Endothelial cell of umbilical vein (primary cell): ENCODE measurements around the gene MBD5. TPM values are rescaled to one million over a fixed set of nuclear protein-coding genes. Genes with fewer than 3 reads are reported as not detected.

Experiments
- BruUV-seq: library from RNA; stranded (reverse); fragments of 400-500 nt; replicated peaks from 2 replicates; lab custom pipeline; 2021; lab: Mats Ljungman, UMichigan
- CTCF ChIA-PET: fragments of 300-600, 350-600 bp; sonication (Branson Sonifier 250); formaldehyde crosslinking; loops from one replicate; lab custom pipeline; 2021; ENCODE audit warnings: antibody characterized with exemption, inconsistent platforms; lab: Charles Lee
- POLR2A ChIA-PET: fragments of 300-600, 350-600 bp; sonication (Branson Sonifier 250); formaldehyde crosslinking; loops from one replicate; lab custom pipeline; 2021; ENCODE audit warnings: antibody characterized with exemption, inconsistent platforms; lab: Charles Lee
- DNase-seq: peaks from one replicate; pipeline ENCODE4 v3.0.0-alpha.2; 2011; ENCODE audit warnings: low read depth, low spot score
- FAIRE-seq: peaks from 2 replicates; lab custom pipeline; 2011; peaks lifted over from hg19 to GRCh38; lab: Jason Lieb, UNC
- H2AFZ ChIP-seq: 2 replicates; pipeline ENCODE4 v1.6.0; 2012; ENCODE audit warnings: low read depth, low read length, control low read depth, inconsistent platforms
- H3K27ac ChIP-seq: 2 replicates; pipeline ENCODE4 v1.5.1; 2011; ENCODE audit warnings: low read depth, mild to moderate bottlenecking, control low read depth, low read length, moderate library complexity; ENCODE audit not compliant: insufficient read depth
- H3K27me3 ChIP-seq, 2 experiments: 2 replicates each; pipeline versions ENCODE4 v1.6.0 to v1.6.1; 2011; ENCODE audit warnings: low read length in 2 of 2, mixed read lengths in 1 of 2; ENCODE audit not compliant: control insufficient read depth in 2 of 2, insufficient read depth in 2 of 2
- H3K36me3 ChIP-seq, 2 experiments: 2 replicates in 1 of 2; 3 replicates in 1 of 2; pipeline ENCODE4 v1.5.1; 2011; ENCODE audit warnings: low read length in 2 of 2, mild to moderate bottlenecking in 1 of 2, moderate library complexity in 1 of 2; ENCODE audit not compliant: control insufficient read depth in 2 of 2, insufficient read depth in 2 of 2; ENCODE audit errors: extremely low read depth in 1 of 2
- H3K4me1 ChIP-seq: 3 replicates; pipeline ENCODE4 v1.5.1; 2011; ENCODE audit warnings: mild to moderate bottlenecking, low read length; ENCODE audit not compliant: control insufficient read depth, insufficient read depth; ENCODE audit errors: extremely low read depth
- H3K4me2 ChIP-seq: 2 replicates; pipeline ENCODE4 v1.6.1; 2011; ENCODE audit warnings: low read length, control low read depth, mixed read lengths; ENCODE audit not compliant: insufficient read depth
- H3K4me3 ChIP-seq, 3 experiments: fragments of 200-600 bp in 1 of 3; sonication (generic), shearing (Covaris generic) in 1 of 3; replicated peaks in 1 of 3; 2 replicates each; pipeline ENCODE4 v1.5.1; 2011 to 2016; ENCODE audit warnings: control low read depth in 3 of 3, low read length in 3 of 3, mild to moderate bottlenecking in 2 of 3, inconsistent platforms in 1 of 3, low read depth in 1 of 3, moderate library complexity in 1 of 3; ENCODE audit not compliant: insufficient read depth in 1 of 3
- H3K79me2 ChIP-seq: 2 replicates; pipeline ENCODE4 v1.6.0; 2012; ENCODE audit warnings: low read length, inconsistent platforms; ENCODE audit not compliant: control insufficient read depth, insufficient read depth
- H3K9ac ChIP-seq: replicated peaks from 2 replicates; pipeline ENCODE3; 2011; ENCODE audit warnings: low read length, control low read depth; ENCODE audit not compliant: insufficient read depth; ENCODE audit errors: extremely low read depth
- H3K9me1 ChIP-seq: replicated peaks from 3 replicates; pipeline ENCODE4 v1.6.0; 2011; ENCODE audit warnings: mild to moderate bottlenecking, low read length; ENCODE audit not compliant: control insufficient read depth, insufficient read depth; ENCODE audit errors: extremely low read depth
- H3K9me3 ChIP-seq: replicated peaks from 2 replicates; pipeline ENCODE4 v1.5.1; 2012; ENCODE audit warnings: low read length, inconsistent platforms; ENCODE audit not compliant: control insufficient read depth, insufficient read depth
- H4K20me1 ChIP-seq: replicated peaks from 2 replicates; pipeline ENCODE3; 2011; ENCODE audit warnings: mild to moderate bottlenecking, low read length; ENCODE audit not compliant: control insufficient read depth, insufficient read depth; ENCODE audit errors: extremely low read depth
- FOS ChIP-seq: IDR thresholded peaks from 2 replicates; pipeline ENCODE4 v1.6.1; 2011; ENCODE audit warnings: mild to moderate bottlenecking, low read length, moderate library complexity, borderline replicate concordance; ENCODE audit not compliant: insufficient read depth
- JUN ChIP-seq: IDR thresholded peaks from 2 replicates; pipeline ENCODE4 v1.6.1; 2011; ENCODE audit warnings: borderline replicate concordance, low read depth; ENCODE audit not compliant: insufficient read length, insufficient read depth
- POLR2A ChIP-seq: IDR thresholded peaks from 2 replicates; pipeline ENCODE4 v1.6.1; 2012; ENCODE audit warnings: low read depth, mild to moderate bottlenecking, control low read depth, low read length
- POLR2AphosphoS5 ChIP-seq: IDR thresholded peaks from 2 replicates; pipeline ENCODE4 v1.6.1; 2012; ENCODE audit warnings: low read depth, mild to moderate bottlenecking, control low read depth, low read length, moderate library complexity; ENCODE audit not compliant: insufficient read depth
- dilution Hi-C: fragments of 300-500 bp; cut with MboI; formaldehyde crosslinking; loops from one replicate; pipeline ENCODE4 v1.15.0; 2019; ENCODE audit warnings: low sequenced_read_pairs; ENCODE audit not compliant: extremely low pct_ligation_motif_present
- intact Hi-C: fragments of 100-400 bp; cut with micrococcal nuclease; formaldehyde crosslinking; loops from one replicate; pipeline ENCODE4 v1.10.0; 2022
- polyA plus RNA-seq, 4 experiments: library from polyadenylated mRNA; depleted of rRNA in 3 of 4; stranded (reverse) in 3 of 4; unstranded in 1 of 4; fragments of >200 nt; gene quantifications; 2 replicates each; pipeline versions ENCODE4 v1.2.1 to v1.2.3, GENCODE V29; 2011 to 2012; ENCODE audit warnings: missing spikeins in 1 of 4
- total RNA-seq: library from RNA; stranded (reverse); gene quantifications from 2 replicates; pipeline ENCODE4 v1.2.3, GENCODE V29; 2021
- TF ChIP-seq, protein P1 (sequence below): IDR thresholded peaks from 2 replicates; pipeline ENCODE4 v1.6.1; 2011; ENCODE audit not compliant: insufficient read depth, insufficient read length
- TF ChIP-seq, protein P2 (sequence below), 2 donors: IDR thresholded peaks; 1 replicate in 1 of 2; 2 replicates in 1 of 2; pipeline ENCODE4 v1.5.1; 2011; ENCODE audit warnings: low read length in 2 of 2, mild to moderate bottlenecking in 2 of 2, moderate library complexity in 2 of 2, control low read depth in 1 of 2, inconsistent platforms in 1 of 2, low read depth in 1 of 2; ENCODE audit not compliant: insufficient read depth in 1 of 2; ENCODE audit errors: extremely low read depth in 1 of 2

Gene MBD5
- total and polyA plus RNA-seq, 2 donors (not counting 3 experiments of a cell fraction or from before 2014, with no cell fraction given) = 11.3 to 37.0 TPM

DNA sequence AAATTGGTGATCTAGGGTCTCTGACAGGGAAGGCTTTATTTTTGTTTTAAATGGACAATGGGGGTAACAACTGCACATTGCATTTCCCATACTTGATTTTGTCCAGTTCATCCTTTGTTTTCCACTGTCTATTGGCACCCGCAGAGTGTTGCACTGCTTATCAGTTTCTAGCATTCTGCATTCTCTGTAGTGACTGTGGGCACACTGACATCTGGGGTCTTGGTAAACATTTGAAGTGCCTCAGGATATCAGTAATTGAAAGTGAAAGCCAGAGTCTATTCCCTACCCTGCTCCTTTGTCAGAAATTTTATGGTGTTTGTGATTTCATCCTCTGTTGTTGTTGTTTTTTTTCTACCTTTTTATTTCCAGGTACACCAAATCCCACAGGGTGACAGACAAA lies 491.6 kb downstream of the MBD5 start:
- no peak overlapping the region for H3K4me2 ChIP-seq
- no peaks in the 10 kb centered on the region for H3K36me3 ChIP-seq
- peaks cover 11% of the 10 kb centered on the region for H3K4me1 ChIP-seq
- POLR2A ChIA-PET = no interaction called here
- dilution Hi-C loops = no loop called here
- H3K27ac ChIP-seq = no peak overlapping the region
- no TSS peak for BruUV-seq
- H4K20me1 ChIP-seq = no peaks in the 10 kb centered on the region
- CTCF ChIA-PET = no interaction called here
- H3K4me3 ChIP-seq = no peak overlapping the region
- intact Hi-C loops = no loop called here
- no peak for FAIRE-seq
- H3K27me3 ChIP-seq = no peaks in the 10 kb centered on the region
- no peak for DNase-seq
- no peak for TF ChIP-seq FOS
- TF ChIP-seq, protein P1, sequence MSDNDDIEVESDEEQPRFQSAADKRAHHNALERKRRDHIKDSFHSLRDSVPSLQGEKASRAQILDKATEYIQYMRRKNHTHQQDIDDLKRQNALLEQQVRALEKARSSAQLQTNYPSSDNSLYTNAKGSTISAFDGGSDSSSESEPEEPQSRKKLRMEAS = no peak
- H3K9me3 ChIP-seq = no peaks in the 10 kb centered on the region
- H2AFZ ChIP-seq = no peak overlapping the region
- H3K79me2 ChIP-seq = no peaks in the 10 kb centered on the region
- no peak overlapping the region for H3K9ac ChIP-seq
- H3K9me1 ChIP-seq = no peaks in the 10 kb centered on the region

DNA sequence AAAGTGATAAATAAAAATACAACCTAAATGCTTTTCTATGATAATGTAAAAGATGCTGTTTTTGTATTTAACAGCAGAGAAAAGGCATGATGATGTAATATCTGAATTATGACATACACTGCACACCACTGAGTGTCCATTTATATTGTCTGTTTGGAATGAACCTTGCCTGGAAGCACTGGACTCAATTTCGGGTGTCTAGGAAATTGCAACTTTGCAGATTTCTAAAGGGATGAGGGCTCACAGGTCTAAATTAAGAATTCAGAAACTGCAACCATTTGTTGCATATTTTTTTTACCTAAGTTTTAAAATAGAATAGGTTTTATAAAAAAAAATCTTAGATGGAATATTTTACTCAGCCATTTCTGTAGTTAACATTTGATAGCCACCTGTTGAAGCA lies 492.5 kb downstream of the MBD5 start:
- dilution Hi-C loops (no loop called here), intact Hi-C loops (no loop called here)
- ChIA-PET POLR2A (no interaction called here), CTCF (no interaction called here)
- TF ChIP-seq FOS (no peak), JUN (no peak), POLR2AphosphoS5 (no peak), POLR2A (no peak)
- TF ChIP-seq, protein P2, sequence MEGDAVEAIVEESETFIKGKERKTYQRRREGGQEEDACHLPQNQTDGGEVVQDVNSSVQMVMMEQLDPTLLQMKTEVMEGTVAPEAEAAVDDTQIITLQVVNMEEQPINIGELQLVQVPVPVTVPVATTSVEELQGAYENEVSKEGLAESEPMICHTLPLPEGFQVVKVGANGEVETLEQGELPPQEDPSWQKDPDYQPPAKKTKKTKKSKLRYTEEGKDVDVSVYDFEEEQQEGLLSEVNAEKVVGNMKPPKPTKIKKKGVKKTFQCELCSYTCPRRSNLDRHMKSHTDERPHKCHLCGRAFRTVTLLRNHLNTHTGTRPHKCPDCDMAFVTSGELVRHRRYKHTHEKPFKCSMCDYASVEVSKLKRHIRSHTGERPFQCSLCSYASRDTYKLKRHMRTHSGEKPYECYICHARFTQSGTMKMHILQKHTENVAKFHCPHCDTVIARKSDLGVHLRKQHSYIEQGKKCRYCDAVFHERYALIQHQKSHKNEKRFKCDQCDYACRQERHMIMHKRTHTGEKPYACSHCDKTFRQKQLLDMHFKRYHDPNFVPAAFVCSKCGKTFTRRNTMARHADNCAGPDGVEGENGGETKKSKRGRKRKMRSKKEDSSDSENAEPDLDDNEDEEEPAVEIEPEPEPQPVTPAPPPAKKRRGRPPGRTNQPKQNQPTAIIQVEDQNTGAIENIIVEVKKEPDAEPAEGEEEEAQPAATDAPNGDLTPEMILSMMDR (IDR thresholded peaks at IDR 0.05; ENCODE audit: extremely low read depth in 1 of 2, insufficient read depth in 1 of 2, low read depth in 1 of 2, low read length in 2 of 2) = no peak
- no peak overlapping the region for H2AFZ ChIP-seq
- no TSS peak for BruUV-seq
- no peaks in the 10 kb centered on the region for H3K27me3 ChIP-seq
- no peak for FAIRE-seq
- no peaks in the 10 kb centered on the region for H3K9me1 ChIP-seq
- H4K20me1 ChIP-seq = no peaks in the 10 kb centered on the region
- no peak overlapping the region for H3K4me2 ChIP-seq
- H3K4me3 ChIP-seq = no peak overlapping the region
- no peak for DNase-seq
- peaks cover 11% of the 10 kb centered on the region for H3K4me1 ChIP-seq
- H3K9ac ChIP-seq = no peak overlapping the region
- no peak overlapping the region for H3K27ac ChIP-seq
- H3K36me3 ChIP-seq = no peaks in the 10 kb centered on the region
- no peaks in the 10 kb centered on the region for H3K9me3 ChIP-seq
- no peaks in the 10 kb centered on the region for H3K79me2 ChIP-seq
